Activated CD4-positive, CD25-positive, alpha-beta regulatory T cell treated with anti-CD3 and anti-CD28 coated beads, Interleukin-2, amount 50 U/mL, for 16 hours (primary cell): Measurements from ENCODE around the gene OR8B12.
"Not testable (repeated sequence)": the region's sequence is repeated elsewhere in the genome, so short reads cannot be mapped to it uniquely, and the experiment has no call there.

Source experiments
- DNase-seq: peaks from one replicate; pipeline ENCODE4 v3.0.0-alpha.2; 2020; ENCODE audit warnings: low read depth, low spot score

Gene OR8B12

GRCh38 chr11:124520550-124520854 is 23.0 kb downstream of the OR8B12 start:
- no peak for DNase-seq

- no peak for DNase-seq
These were observed 23.5 kb downstream of the OR8B12 start for GRCh38 chr11:124519850-124520549.

DNA sequence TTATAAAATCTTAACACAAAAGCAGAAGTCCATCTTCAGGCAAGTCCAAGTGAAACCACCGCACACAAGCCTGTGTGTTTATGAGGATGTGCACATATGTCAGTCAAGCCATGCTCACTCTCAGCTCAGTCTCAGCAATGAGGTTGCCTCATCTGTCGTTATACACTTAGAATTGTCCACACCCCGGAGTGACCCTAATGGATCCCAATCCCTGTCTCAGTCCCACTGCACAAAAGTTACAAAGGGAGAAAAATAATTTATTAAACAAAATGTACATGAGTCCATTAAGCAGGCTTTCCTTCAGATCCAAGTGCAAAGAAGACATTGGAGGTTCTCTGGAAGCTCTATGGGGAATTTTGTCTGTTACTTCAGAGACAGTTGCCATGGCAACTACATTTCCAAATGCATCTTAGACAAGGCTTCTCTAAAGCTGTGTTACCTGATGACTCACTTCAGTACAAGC is 24.4 kb downstream of the OR8B12 start:
- no peak for DNase-seq

- no peak for DNase-seq
These were observed 26.1 kb downstream of the OR8B12 start for GRCh38 chr11:124517314-124517713.

DNA sequence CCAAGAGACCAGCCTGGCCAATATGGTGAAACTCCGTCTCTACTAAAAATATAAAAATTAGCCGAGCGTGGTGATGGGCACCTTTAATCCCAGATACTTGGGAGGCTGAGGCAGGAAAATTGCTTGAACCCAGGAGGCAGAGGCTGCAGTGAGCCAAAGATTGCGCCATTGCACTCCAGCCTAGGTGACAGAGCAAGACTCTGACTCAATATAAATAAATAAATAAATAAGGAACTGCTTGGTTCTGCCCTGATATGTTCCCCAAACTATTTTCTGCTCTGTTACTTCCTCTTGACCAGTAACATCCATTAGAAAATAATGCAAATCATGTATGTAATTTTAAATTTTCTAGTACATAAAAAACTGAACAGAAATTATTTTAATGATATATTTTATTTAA is 28.8 kb downstream of the OR8B12 start:
- DNase-seq: not testable (repeated sequence)

DNA sequence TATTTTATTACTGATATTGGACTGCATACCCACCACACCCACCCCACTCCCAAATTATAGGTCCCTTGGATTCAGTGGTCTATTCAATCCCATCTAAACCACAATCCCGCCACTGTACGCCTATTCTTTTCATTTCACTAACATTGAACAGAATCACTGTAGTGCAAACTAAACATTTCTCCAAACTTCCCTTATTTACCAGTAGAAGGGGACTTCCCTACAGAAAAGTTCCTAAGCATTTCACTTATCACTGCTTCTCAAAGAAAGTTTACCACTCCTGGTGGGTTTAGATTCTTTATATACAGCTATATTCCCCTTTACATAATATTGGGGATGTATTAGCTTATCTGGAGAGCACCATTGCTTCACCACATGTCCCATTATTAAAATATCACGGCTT is 29.3 kb downstream of the OR8B12 start:
- no peak for DNase-seq

DNA sequence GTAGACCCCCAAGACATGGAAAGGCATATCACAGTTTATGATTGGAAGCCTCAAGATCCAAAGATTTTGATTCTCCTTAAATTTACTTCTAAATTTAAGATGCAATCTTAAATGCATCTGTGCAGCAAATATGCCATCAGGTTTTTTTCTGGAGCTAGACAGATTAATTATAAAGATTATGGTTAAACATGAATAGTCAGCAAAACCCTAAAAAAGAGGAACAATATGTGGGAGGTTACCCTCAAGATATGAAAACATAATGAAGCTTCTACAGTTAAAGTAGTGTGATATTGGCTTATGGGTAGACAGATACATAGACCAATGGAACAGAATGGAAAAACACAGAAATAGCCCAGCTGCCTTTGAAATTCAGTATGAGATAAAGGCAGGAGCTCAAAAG is 31.7 kb downstream of the OR8B12 start:
- DNase-seq: no peak

DNA sequence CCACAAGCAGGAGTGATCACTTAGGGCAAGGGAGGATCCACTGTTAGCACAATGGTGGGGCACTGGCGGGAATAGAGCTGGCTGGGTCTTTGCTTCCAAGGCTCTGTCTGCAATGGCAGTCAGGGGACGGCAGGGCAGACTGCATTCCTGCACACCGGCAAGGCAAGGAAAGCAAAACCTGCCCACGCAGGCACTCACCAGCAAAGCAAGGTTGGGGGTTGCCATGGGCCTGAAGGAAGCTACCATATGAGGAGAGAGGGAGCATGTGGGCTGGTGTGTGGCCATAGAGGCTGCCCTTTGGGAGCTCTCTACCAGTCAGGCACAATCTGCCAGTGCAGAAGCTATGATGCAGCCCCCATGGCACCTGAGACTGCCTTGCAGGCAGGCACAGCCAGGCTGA is 33.2 kb downstream of the OR8B12 start:
- DNase-seq: no peak

DNA sequence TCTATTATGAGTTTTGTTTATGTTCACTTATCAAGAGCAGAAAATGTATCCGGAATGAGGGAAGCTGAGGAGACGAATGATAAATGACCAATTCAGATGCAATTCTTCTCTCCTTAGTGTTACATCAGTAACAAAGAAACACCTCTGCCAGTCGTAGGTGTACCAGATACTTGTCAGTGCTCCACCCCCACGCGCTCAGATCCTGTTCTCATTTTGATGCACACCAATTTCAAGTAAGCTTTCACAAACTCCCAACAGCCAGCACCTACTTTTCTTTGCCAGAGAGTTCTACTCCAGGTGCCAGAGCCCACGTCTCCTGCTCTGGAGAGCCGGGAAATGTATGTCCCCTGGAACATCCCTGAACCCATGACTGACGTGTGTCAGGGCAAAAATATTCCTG is 43.7 kb downstream of the OR8B12 start:
- DNase-seq: no peak

DNA sequence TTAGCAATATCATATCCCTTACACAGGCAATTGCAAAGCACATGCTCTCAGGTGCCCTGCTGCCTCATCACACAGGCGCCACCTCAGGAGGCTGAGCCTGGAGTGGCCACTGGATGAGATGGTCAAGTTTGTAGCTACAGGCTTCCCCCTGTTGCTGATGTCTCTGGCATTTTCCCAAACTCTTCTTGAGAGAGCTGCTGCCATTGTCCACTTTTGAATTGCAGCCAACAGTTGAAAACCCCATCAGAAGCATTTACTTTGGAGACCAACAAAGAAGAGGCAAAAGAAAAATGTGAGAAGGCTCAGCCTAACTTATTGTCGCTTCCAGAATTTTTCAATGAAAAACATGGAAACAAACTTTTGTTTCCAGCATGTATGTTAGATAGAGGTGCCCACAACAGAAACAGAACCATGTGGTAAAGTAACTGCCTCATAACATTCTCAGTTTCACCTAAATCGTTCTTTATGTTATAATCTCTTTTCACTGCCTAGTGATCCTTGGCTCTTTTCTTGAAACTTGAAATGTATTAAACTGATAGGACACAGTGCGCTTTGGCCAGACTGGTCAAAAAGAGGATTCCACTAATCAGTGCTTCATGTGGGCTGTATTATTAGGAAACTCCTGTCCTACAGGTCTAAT is 50.3 kb downstream of the OR8B12 start:
- no peak for DNase-seq
